ENCODE data around the gene CHST1. TPM values are rescaled to one million over a fixed set of nuclear protein-coding genes. Genes with fewer than 3 reads are reported as not detected.

The CHST1 gene
- total and polyA plus RNA-seq, 9 donors = 3.4 to 12.9 (median 7.6) TPM

DNA sequence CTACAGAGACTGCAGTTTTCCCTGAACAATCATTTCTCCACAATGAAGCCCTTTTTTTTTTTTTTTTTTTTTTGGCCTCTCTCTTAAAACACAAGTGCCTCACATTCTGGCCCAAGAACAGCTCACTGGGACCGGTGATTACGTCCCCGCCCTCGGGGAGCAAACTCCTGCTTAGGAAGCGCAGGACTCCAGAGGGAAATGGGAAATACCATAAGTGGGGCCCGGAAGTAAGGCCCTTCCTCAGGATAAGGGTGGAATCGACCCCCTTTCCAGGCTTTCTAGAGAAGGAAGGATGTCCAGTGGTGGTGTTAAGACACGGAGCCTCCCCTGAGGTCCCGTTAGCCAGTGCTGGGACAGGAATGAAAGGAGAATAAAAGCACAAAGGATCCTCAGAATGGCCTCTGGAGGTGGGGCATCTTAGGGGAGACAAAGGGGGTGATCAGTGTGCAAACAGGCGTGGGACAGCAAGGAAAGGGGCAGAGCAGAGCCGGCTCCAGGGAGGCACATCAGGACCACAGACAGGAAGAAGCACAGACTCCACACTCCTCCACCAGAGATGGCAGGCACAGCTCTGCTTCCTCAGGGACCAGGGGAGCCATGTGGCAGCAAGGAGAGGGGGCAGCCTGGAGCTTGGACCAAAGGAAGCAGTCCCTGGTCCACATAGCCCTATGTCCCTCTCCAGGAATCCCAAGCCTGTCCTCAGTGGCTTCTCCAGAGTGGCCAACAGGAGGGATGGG lies 61.3 kb downstream of the CHST1 start:
- TF ChIP-seq, protein P1, sequence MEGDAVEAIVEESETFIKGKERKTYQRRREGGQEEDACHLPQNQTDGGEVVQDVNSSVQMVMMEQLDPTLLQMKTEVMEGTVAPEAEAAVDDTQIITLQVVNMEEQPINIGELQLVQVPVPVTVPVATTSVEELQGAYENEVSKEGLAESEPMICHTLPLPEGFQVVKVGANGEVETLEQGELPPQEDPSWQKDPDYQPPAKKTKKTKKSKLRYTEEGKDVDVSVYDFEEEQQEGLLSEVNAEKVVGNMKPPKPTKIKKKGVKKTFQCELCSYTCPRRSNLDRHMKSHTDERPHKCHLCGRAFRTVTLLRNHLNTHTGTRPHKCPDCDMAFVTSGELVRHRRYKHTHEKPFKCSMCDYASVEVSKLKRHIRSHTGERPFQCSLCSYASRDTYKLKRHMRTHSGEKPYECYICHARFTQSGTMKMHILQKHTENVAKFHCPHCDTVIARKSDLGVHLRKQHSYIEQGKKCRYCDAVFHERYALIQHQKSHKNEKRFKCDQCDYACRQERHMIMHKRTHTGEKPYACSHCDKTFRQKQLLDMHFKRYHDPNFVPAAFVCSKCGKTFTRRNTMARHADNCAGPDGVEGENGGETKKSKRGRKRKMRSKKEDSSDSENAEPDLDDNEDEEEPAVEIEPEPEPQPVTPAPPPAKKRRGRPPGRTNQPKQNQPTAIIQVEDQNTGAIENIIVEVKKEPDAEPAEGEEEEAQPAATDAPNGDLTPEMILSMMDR (IDR thresholded peaks at IDR 0.05) = no peak
- TF ChIP-seq EP300 (IDR thresholded peaks at IDR 0.05) (no peak), POLR2A (IDR thresholded peaks at IDR 0.05) (no peak)
- intact Hi-C loops (cut with DNase I) = no loop called here
- 62 to 75% (median 68%) methylated on average over 11 of the region's 11 CpGs for WGBS, 3 donors

DNA sequence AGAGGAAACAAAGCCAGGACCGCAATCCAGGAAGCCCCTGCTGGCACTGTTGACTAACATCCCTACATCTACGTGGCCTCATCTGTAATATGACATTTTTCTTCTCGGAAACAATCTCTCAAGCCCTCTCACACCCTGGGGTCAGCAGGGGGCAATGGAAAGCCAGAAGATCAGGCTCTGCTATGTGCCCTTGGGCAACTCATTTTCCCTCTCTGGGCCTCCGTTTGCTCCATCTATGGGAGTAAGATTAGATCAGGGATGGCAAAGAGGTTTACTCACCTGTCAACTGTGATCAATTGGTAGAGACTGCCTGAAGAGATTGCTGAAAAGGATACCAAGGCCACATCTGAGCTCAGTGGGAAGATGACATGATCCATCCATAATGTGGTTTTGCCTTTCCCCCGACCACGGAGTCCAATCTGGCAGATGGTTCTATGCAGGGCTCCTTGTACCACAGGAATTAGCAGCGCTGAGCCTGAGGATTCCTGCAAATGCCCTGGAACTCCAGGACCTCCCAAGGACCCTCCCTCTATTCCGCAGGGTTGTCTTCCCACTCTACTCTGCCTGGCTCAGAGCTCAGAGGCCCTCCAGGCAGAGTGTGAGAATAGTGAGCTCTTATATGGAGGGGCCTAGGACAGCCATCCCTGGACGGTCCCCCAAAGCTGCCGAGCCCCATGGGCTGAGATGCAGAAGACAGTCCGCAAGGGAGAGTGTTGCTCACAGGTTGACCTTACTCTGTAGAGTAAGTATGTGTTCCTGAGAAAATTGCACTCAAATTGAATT lies 66.1 kb downstream of the CHST1 start:
- no peaks in the 10 kb centered on the region for H3K9me3 ChIP-seq
- DNase-seq = no peak
- no peak overlapping the region for H3K27ac ChIP-seq
- no peaks in the 10 kb centered on the region for H3K36me3 ChIP-seq
- H3K27me3 ChIP-seq = no peaks in the 10 kb centered on the region
- intact Hi-C loops (cut with DNase I) = no loop called here
- no peaks in the 10 kb centered on the region for H3K4me1 ChIP-seq (ENCODE audit: insufficient read depth)
- WGBS, 3 donors = 84 to 85% (median 84%) methylated on average over 11 of the region's 11 CpGs
- no peak overlapping the region for H3K4me3 ChIP-seq
- TF ChIP-seq EP300 (IDR thresholded peaks at IDR 0.05) (no peak), POLR2A (IDR thresholded peaks at IDR 0.05) (no peak)
- TF ChIP-seq, protein P1 (IDR thresholded peaks at IDR 0.05) = no peak

More for the DNA sequence above, 61.3 kb downstream of the CHST1 start:
- no peak for DNase-seq
- Histone ChIP-seq H3K27ac (no peak overlapping the region), H3K9me3 (no peaks in the 10 kb centered on the region), H3K27me3 (no peaks in the 10 kb centered on the region), H3K4me3 (no peak overlapping the region), H3K36me3 (no peaks in the 10 kb centered on the region), H3K4me1 (ENCODE audit: insufficient read depth) (no peaks in the 10 kb centered on the region)

Small RNAs within 50 kb of the gene (microRNA-seq; reads per million reads assigned to microRNA genes)
- gene MIR7154 = 0 reads per million in 3 donors

Small RNAs within 50 kb of the gene (small RNA-seq; reads per million reads assigned to genes)
- gene MIR7154 = not detected

Other genes starting within 250 kb of the CHST1 start
- 10 to 100 TPM in 4 of 7 donors, 1 to 10 TPM in 3; 6.1 to 13.8 (median 10.7) TPM for gene SLC35C1, start 139.5 kb upstream of the CHST1 start, total RNA-seq
- gene SLC35C1, start 139.5 kb upstream of the CHST1 start, polyA plus RNA-seq = 1 to 10 TPM; 5.9 to 8.4 TPM
- 10 to 100 TPM; 44.8 to 94.2 (median 70.8) TPM for gene CRY2, start 181.9 kb upstream of the CHST1 start, total RNA-seq
- 10 to 100 TPM; 37.2 to 38.0 TPM for gene CRY2, start 181.9 kb upstream of the CHST1 start, polyA plus RNA-seq
- 10 to 100 TPM in 6 of 7 donors, 1 to 10 TPM in 1; 9.9 to 24.1 (median 15.2) TPM for gene MAPK8IP1, start 220.0 kb upstream of the CHST1 start, total RNA-seq
- 1 to 10 TPM; 3.7 to 8.0 TPM for gene MAPK8IP1, start 220.0 kb upstream of the CHST1 start, polyA plus RNA-seq
- gene FREY1, start 241.6 kb upstream of the CHST1 start, total RNA-seq = 1 to 10 TPM in 1 of 7 donors, under 1 TPM in 5, not detected in 1; 0.48 to 1.6 (median 0.67) TPM
- under 1 TPM in 1 of 2 donors, not detected in 1; 0.23 TPM for gene FREY1, start 241.6 kb upstream of the CHST1 start, polyA plus RNA-seq

All from ovary (tissue), 9 donors.